GM13977 (cell line): ENCODE measurements around the gene LSAMP.

Experiments used
- DNase-seq: peaks from one replicate; pipeline ENCODE4 v3.0.0; 2012; ENCODE audit warnings: low spot score
- in situ Hi-C: fragments of 300-500 bp; cut with MboI; formaldehyde crosslinking; loops from one replicate; pipeline ENCODE4 v1.12.0; 2022; ENCODE audit warnings: low sequenced_read_pairs, low pct_unique_long_range_greater_than_20kb, mixed read lengths, inconsistent platforms; ENCODE audit not compliant: unreplicated experiment
- TF ChIP-seq, protein P1 (sequence below): IDR thresholded peaks from 2 replicates; pipeline ENCODE4 v1.5.1; 2012; ENCODE audit warnings: mild to moderate bottlenecking, control low read depth; ENCODE audit not compliant: insufficient read depth; ENCODE audit errors: extremely low read depth, missing control alignments

LSAMP gene

DNA sequence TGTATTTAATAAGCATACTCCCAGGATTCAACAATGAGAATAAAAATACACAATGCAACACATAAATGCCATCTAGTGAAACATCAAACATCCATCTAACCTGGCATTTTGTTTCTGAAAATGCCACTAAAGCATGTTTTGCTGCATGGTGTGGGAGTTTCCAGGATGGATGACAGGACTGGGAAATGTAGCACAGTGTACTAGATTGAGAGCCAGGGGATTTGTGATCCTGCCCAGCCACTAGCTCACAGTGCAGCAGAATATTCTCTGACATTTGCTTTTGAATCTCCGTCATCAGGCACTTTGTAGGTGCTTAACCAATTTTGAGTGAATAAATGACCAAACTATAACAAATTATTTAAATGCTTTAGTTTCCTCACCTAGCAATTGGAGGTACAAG, 417.1 kb downstream of the LSAMP start:
- TF ChIP-seq, protein P1, sequence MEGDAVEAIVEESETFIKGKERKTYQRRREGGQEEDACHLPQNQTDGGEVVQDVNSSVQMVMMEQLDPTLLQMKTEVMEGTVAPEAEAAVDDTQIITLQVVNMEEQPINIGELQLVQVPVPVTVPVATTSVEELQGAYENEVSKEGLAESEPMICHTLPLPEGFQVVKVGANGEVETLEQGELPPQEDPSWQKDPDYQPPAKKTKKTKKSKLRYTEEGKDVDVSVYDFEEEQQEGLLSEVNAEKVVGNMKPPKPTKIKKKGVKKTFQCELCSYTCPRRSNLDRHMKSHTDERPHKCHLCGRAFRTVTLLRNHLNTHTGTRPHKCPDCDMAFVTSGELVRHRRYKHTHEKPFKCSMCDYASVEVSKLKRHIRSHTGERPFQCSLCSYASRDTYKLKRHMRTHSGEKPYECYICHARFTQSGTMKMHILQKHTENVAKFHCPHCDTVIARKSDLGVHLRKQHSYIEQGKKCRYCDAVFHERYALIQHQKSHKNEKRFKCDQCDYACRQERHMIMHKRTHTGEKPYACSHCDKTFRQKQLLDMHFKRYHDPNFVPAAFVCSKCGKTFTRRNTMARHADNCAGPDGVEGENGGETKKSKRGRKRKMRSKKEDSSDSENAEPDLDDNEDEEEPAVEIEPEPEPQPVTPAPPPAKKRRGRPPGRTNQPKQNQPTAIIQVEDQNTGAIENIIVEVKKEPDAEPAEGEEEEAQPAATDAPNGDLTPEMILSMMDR, result no peak
- DNase-seq, result no peak
- in situ Hi-C loops, result no loop called here

DNA sequence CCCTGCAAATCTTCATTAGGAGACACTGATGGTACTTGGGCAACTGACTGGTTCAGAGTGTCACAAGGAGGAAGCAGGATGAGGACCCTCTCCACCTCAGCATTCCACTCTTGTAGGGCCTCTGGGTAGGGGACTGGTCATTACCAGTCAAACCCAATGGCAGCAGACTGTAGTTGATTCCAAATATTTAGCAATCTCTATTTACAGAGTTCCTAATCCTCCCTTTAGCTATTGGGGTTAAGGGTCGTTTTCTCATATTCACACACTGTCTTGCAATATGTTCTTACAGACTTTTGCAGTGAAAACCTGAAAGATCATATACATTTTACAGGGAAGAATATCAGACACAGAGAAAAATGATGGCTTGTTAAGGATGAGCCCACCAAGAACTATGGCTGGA, 424.3 kb downstream of the LSAMP start:
- in situ Hi-C loops, result no loop called here
- DNase-seq, result no peak
- TF ChIP-seq, protein P1, result no peak

DNA sequence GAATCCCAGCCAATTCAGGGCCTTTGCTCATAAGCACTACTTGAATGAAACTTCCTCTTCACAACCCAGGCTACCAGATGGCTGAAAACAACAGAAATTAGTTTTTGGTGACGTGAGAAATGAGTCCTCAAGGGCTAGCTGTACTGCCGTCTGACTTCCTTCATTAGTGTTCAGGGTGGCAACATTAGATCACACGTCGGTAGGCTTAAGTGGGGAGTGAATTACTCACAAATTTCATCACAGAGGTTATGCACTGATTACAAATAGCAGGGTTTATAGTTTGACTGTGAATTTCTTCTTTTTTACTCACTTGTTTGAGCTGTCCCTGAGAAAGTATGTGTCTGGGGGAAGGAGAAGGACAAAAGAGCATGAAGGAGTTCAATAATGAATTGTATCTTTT, 424.8 kb downstream of the LSAMP start:
- in situ Hi-C loops, result no loop called here
- TF ChIP-seq, protein P1, result no peak
- DNase-seq, result peak; percentile 15

DNA sequence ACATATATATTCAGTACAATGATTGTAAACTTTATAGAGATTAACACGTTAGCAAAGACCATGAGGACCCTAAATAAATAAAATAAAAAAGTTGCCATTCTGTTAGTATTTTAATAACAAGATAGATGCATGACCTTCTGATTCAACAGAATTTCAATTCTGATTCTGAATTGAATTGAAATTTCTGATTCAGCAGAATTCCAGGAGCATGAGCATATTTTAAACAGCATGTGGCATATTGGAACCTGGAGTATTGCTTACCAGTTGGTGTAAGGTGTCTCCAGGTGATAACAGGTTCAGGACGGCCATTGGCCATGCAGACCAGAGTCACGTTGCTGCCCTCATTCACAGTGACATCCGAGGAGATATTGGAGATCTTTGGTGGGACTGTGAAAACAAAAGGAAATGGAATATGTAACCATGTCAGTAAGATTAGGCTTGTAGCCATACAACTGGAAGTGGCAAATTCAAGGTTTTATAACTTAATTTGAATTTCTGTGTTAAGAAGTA, 426.0 kb downstream of the LSAMP start:
- in situ Hi-C loops, result no loop called here

DNA sequence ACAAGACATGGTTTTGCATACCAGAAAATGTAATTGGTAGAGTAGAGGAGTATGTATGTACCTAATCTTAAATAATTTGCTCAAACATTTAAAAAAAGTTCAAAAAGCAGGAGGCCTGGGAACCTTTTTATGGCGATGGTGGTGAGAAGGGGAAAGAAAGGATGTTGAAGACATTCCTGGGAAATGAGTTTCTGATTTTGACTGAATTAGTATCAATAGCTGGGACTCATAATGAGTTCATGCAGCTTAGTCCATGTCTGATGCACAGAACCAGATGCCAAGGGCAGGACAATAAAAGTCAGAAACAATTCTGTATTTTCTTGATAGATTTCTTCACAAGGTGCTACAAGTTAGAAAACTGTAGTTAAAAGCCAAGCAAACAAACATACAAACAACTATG, 426.6 kb downstream of the LSAMP start:
- in situ Hi-C loops, result no loop called here
- TF ChIP-seq, protein P1, result no peak
- DNase-seq, result no peak

More for the DNA sequence above, 426.0 kb downstream of the LSAMP start:
- DNase-seq, result no peak
- TF ChIP-seq, protein P1, result no peak

DNA sequence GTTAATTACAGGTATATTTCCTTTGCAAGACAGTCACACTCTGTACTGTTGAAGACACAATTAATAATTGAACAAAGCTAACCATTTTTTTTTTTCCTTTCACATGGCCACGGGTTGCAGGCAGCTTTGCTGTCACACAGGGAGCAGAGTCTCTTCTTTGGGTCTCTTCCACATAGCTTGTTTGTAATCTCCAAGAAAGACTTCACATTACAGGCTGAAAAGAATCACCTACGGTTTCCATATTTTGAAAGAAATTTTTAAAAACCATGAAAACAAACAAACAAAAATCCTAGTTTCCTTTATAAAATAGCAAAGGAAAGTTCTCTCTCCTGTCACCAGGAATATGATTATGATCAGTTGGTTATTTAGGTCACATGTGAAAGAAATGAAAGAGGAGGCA, 429.4 kb downstream of the LSAMP start:
- no peak for DNase-seq
- in situ Hi-C loops, result no loop called here
- TF ChIP-seq, protein P1, result no peak

DNA sequence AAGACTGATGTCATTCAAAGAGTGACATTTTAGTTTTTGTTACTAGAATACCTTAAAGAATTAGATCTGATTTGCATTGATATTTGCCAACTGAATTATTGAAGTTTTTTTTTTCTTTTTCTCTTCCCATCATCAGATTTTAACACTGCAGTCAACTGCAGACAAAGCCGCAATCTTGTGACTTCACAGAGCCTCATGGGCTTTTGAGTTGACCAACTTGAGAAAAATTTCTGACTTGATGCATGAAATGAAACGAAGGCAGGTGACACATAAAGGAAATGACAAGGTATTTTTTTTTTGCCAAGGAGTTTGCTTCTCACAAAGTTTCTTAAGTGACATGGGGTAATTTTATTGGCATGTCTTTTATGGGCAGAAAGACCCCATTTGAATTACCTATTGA, 438.3 kb downstream of the LSAMP start:
- TF ChIP-seq, protein P1, result no peak
- no peak for DNase-seq
- in situ Hi-C loops, result no loop called here
